Left ventricle myocardium inferior (tissue), 1 donor: ENCODE results near the gene BCAN. TPM values are rescaled to one million over a fixed set of nuclear protein-coding genes. Genes with fewer than 3 reads are reported as not detected.

ENCODE experiments used
- DNase-seq: peaks from one replicate; pipeline ENCODE4 v3.0.0-alpha.2; 2020
- H3K27ac ChIP-seq: fragments of 200-600 bp; replicated peaks from 2 replicates; pipeline ENCODE4 v1.8.0; 2021
- H3K27me3 ChIP-seq: fragments of 200-600 bp; 2 replicates; pipeline ENCODE4 v1.8.0; 2021; ENCODE audit warnings: low read depth
- H3K36me3 ChIP-seq: fragments of 200-600 bp; 2 replicates; pipeline ENCODE4 v1.8.0; 2021
- H3K4me1 ChIP-seq: fragments of 200-600 bp; 2 replicates; pipeline ENCODE4 v1.8.0; 2021
- H3K4me3 ChIP-seq: fragments of 200-600 bp; 2 replicates; pipeline ENCODE4 v1.8.0; 2021; ENCODE audit warnings: mild to moderate bottlenecking, moderate library complexity
- H3K9me3 ChIP-seq: fragments of 200-600 bp; replicated peaks from 2 replicates; pipeline ENCODE4 v1.8.0; 2021
- CTCF ChIP-seq: fragments of 200-600 bp; IDR thresholded peaks from 2 replicates; pipeline ENCODE4 v1.8.0; 2021; ENCODE audit warnings: antibody characterized with exemption, mild to moderate bottlenecking, borderline replicate concordance
- intact Hi-C: fragments of 100-400 bp; cut with micrococcal nuclease; formaldehyde crosslinking; loops from one replicate; pipeline ENCODE4 v1.11.0; 2022
- total RNA-seq: library from RNA; stranded (reverse); fragmentation: NEBNext Ultra II Directional; extraction: Animal tissue kit (Norgen Biotek cat#: 25700); gene quantifications from one replicate; pipeline ENCODE4 v1.2.1, GENCODE V29; 2021
- donor health status: DM: no; HTN: yes; CAD: no; lungs with severe emphysema.

The BCAN gene
- total RNA-seq, 1 donor from 2014 or later: 0.05 TPM

- Histone ChIP-seq H3K36me3 (peaks cover 35% of the 10 kb centered on the region), H3K4me1 (peaks cover 100% of the 10 kb centered on the region), H3K27ac (peak overlapping the region; percentile 96), H3K27me3 (no peaks in the 10 kb centered on the region), H3K4me3 (no peak overlapping the region), H3K9me3 (no peaks in the 10 kb centered on the region)
- DNase-seq: no peak
- no peak for TF ChIP-seq CTCF
- intact Hi-C loops: no loop called here
Observed at GRCh38 chr1:156671804-156672203, 29.9 kb downstream of the BCAN start.

- H3K4me3 ChIP-seq: peak overlapping the region; percentile 90
- no peak for DNase-seq
- TF ChIP-seq CTCF: no peak
Observed at GRCh38 chr1:156673387-156674121, 31.6 kb downstream of the BCAN start.

GRCh38 chr1:156675210-156676113 lies 33.5 kb downstream of the BCAN start:
- Histone ChIP-seq H3K27me3 (no peaks in the 10 kb centered on the region), H3K4me3 (peak overlapping the region; percentile 90), H3K9me3 (no peaks in the 10 kb centered on the region), H3K27ac (peak overlapping the region; percentile 96), H3K4me1 (peaks cover 73% of the 10 kb centered on the region), H3K36me3 (peaks cover 35% of the 10 kb centered on the region)
- no peak for TF ChIP-seq CTCF
- peak; percentile 48 for DNase-seq
- intact Hi-C loops: loop anchor here (2.0 kb wide), 1 partner anchor 15 kb away; no protein-coding TSS in a partner anchor

More at GRCh38 chr1:156673387-156674121, 31.6 kb downstream of the BCAN start:
- H3K4me1 ChIP-seq: peaks cover 92% of the 10 kb centered on the region
- no peaks in the 10 kb centered on the region for H3K9me3 ChIP-seq
- H3K36me3 ChIP-seq: peaks cover 35% of the 10 kb centered on the region
- peak overlapping the region; percentile 96 for H3K27ac ChIP-seq
- intact Hi-C loops: no loop called here
- no peaks in the 10 kb centered on the region for H3K27me3 ChIP-seq

GRCh38 chr1:156676114-156676819 lies 34.4 kb downstream of the BCAN start:
- no peak for TF ChIP-seq CTCF
- peak overlapping the region; percentile 96 for H3K27ac ChIP-seq
- no peak for DNase-seq
- H3K36me3 ChIP-seq: peaks cover 32% of the 10 kb centered on the region
- H3K27me3 ChIP-seq: peaks cover 6% of the 10 kb centered on the region
- H3K9me3 ChIP-seq: no peaks in the 10 kb centered on the region
- intact Hi-C loops: loop anchor here (2.0 kb wide), 1 partner anchor 15 kb away; no protein-coding TSS in a partner anchor
- H3K4me1 ChIP-seq: peaks cover 65% of the 10 kb centered on the region
- H3K4me3 ChIP-seq: peak overlapping the region; percentile 90
